NT2/D1 (cell line): Measurements from ENCODE around the gene TOMM20.

Experiments used
- SUZ12 ChIP-seq: IDR thresholded peaks from 2 replicates; pipeline ENCODE4 v1.6.1; 2011; ENCODE audit not compliant: insufficient read length, insufficient read depth; ENCODE audit errors: extremely low read depth
- ZNF274 ChIP-seq: IDR thresholded peaks from 2 replicates; pipeline ENCODE4 v1.6.1; 2011; ENCODE audit warnings: mild to moderate bottlenecking, low read depth, low read length

- TF ChIP-seq ZNF274: no peak
- no peak for TF ChIP-seq SUZ12
These were observed 17.5 kb downstream of the TOMM20 start for GRCh38 chr1:235111107-235111506.
